Stimulated activated CD8-positive, alpha-beta memory T cell treated with anti-CD3 and anti-CD28 coated beads, Interleukin-12 subunit alpha, Interleukin-12 subunit beta, amount 100 ng/mL, for 1 hour (primary cell): Measurements from ENCODE around the gene MLXIP.
"Not testable (repeated sequence)": the region's sequence is repeated elsewhere in the genome, so short reads cannot be mapped to it uniquely, and the experiment has no call there.

ENCODE experiments used
- DNase-seq: peaks from one replicate; pipeline ENCODE4 v3.0.0-alpha.2; 2020; ENCODE audit warnings: low read depth

MLXIP gene

GRCh38 chr12:122096014-122096413, 17.5 kb downstream of the MLXIP start:
- no peak for DNase-seq

- DNase-seq = no peak
Measured at GRCh38 chr12:122096591-122097149, 18.1 kb downstream of the MLXIP start.

GRCh38 chr12:122097584-122097926, 19.0 kb downstream of the MLXIP start:
- no peak for DNase-seq

GRCh38 chr12:122097927-122098756, 19.6 kb downstream of the MLXIP start:
- DNase-seq = no peak

- DNase-seq = no peak
Measured at GRCh38 chr12:122099280-122099749, 20.8 kb downstream of the MLXIP start.

- DNase-seq = no peak
Measured at GRCh38 chr12:122099856-122100255, 21.3 kb downstream of the MLXIP start.

- DNase-seq = no peak
Measured at GRCh38 chr12:122100568-122100967, 22.0 kb downstream of the MLXIP start.

GRCh38 chr12:122102331-122102730, 23.8 kb downstream of the MLXIP start:
- DNase-seq = no peak

- no peak for DNase-seq
Measured at GRCh38 chr12:122104844-122105243, 26.3 kb downstream of the MLXIP start.

GRCh38 chr12:122105496-122105895, 26.9 kb downstream of the MLXIP start:
- not testable (repeated sequence) for DNase-seq

GRCh38 chr12:122106843-122107242, 28.3 kb downstream of the MLXIP start:
- DNase-seq = no peak

GRCh38 chr12:122107261-122107660, 28.7 kb downstream of the MLXIP start:
- DNase-seq = no peak

GRCh38 chr12:122111089-122111641, 32.6 kb downstream of the MLXIP start:
- no peak for DNase-seq

GRCh38 chr12:122116707-122117535, 38.4 kb downstream of the MLXIP start:
- no peak for DNase-seq

GRCh38 chr12:122117979-122118378, 39.4 kb downstream of the MLXIP start:
- DNase-seq = no peak

- not testable (repeated sequence) for DNase-seq
Measured at GRCh38 chr12:122121341-122121740, 42.8 kb downstream of the MLXIP start.

- DNase-seq = no peak
Measured at GRCh38 chr12:122121745-122122144, 43.2 kb downstream of the MLXIP start.

GRCh38 chr12:122123051-122123760, 44.6 kb downstream of the MLXIP start:
- peak; percentile 52 for DNase-seq

GRCh38 chr12:122123761-122124145, 45.2 kb downstream of the MLXIP start:
- DNase-seq = no peak

GRCh38 chr12:122124370-122124769, 45.8 kb downstream of the MLXIP start:
- no peak for DNase-seq

GRCh38 chr12:122125452-122126341, 47.1 kb downstream of the MLXIP start:
- DNase-seq = no peak
